ENCODE measurements around the gene GVQW3. TPM values are rescaled to one million over a fixed set of nuclear protein-coding genes. Genes with fewer than 3 reads are reported as not detected.
A peak's percentile ranks its signal among the peaks of the same experiment; 100 is the strongest.

GVQW3 gene
- total and polyA plus RNA-seq, 8 donors: 1.8 to 9.1 (median 3.6) TPM

DNA sequence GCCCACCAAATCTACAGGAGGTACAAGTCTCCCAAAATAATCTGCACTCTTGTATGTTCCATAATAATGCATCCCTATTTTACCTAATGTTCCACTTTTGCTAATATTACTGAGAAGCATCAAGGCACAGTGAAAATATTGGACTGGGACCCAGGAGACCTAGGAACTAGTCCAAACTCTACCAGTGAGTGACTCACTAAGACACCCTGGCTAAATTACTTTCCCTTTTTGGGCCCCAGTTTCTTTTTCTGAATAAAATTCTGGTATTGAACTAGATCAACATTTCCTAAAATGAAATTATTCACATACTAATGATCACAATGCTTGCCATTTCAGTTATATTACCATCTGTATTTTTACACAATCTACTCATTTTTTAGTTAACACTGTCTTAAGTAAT, 19.7 kb upstream of the GVQW3 start:
- TF ChIP-seq, protein P1, sequence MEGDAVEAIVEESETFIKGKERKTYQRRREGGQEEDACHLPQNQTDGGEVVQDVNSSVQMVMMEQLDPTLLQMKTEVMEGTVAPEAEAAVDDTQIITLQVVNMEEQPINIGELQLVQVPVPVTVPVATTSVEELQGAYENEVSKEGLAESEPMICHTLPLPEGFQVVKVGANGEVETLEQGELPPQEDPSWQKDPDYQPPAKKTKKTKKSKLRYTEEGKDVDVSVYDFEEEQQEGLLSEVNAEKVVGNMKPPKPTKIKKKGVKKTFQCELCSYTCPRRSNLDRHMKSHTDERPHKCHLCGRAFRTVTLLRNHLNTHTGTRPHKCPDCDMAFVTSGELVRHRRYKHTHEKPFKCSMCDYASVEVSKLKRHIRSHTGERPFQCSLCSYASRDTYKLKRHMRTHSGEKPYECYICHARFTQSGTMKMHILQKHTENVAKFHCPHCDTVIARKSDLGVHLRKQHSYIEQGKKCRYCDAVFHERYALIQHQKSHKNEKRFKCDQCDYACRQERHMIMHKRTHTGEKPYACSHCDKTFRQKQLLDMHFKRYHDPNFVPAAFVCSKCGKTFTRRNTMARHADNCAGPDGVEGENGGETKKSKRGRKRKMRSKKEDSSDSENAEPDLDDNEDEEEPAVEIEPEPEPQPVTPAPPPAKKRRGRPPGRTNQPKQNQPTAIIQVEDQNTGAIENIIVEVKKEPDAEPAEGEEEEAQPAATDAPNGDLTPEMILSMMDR (IDR thresholded peaks at IDR 0.05): no peak
- peaks cover 0 to 6% (median 0%) of the 10 kb centered on the region in 3 donors for H3K36me3 ChIP-seq
- H3K27ac ChIP-seq: no peak overlapping the region
- no peak overlapping the region for H3K4me3 ChIP-seq
- H3K4me1 ChIP-seq: peaks cover 20 to 36% (median 35%) of the 10 kb centered on the region in 3 donors
- no peaks in the 10 kb centered on the region for H3K9me3 ChIP-seq
- ATAC-seq (no peak), FAIRE-seq (no peak), DNase-seq (no peak)
- intact Hi-C loops (cut with DNase I): no loop called here
- H3K27me3 ChIP-seq: no peaks in the 10 kb centered on the region

DNA sequence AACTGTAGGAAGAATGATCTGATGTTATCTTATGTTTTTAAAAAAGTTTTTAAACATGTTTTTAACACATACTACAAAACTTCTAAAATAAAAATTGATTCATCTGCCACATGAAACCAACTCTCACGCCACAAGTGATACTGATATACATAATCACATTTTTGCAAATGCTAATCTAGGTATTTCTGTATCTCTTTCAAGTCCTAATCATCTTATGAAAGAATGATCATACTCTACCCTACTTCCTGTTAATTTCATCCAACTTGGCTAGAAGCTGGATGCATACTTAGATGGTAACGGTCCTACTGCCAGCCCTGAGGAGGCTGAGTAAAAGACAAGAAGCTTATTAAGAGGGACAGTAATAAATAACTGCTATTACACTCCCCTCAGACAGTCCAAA, 19.3 kb upstream of the GVQW3 start:
- no peak for FAIRE-seq

DNA sequence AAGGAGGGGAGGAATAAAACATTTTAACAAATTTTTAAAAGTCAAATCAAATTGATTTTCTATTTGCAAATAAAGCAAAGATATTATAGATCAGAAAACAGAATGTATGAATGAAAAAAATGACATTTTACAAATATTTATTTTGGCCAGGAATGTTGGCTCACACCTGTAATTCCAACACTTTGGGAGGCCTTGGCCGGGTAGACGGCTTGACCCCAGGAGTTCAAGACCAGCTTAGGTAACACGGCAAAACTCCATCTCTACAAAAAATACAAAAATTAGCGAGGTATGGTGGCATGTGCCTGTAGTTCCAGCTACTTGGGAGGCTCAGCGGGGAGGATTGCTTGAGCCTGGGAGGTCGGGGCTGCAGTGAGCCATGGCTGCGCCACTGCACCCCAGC, 18.4 kb upstream of the GVQW3 start:
- intact Hi-C loops (cut with DNase I): no loop called here
- WGBS, 2 donors: 45 to 47% methylated on average over 7 of the region's 7 CpGs
- no peaks in the 10 kb centered on the region for H3K27me3 ChIP-seq
- peaks cover 0 to 6% (median 0%) of the 10 kb centered on the region in 3 donors for H3K36me3 ChIP-seq
- FAIRE-seq (no peak), ATAC-seq (peak; percentile 41 to 69 (median 47)), DNase-seq (peak in 1 of 6 donors; percentile 39)
- H3K27ac ChIP-seq: peak overlapping the region in 2 of 4 donors; percentile 1 to 34
- H3K4me3 ChIP-seq: no peak overlapping the region
- H3K9me3 ChIP-seq: no peaks in the 10 kb centered on the region
- peaks cover 20 to 47% (median 45%) of the 10 kb centered on the region in 3 donors for H3K4me1 ChIP-seq
- TF ChIP-seq, protein P1 (IDR thresholded peaks at IDR 0.05): no peak

More for the DNA sequence above, 19.3 kb upstream of the GVQW3 start:
- Histone ChIP-seq H3K9me3 (no peaks in the 10 kb centered on the region), H3K27ac (no peak overlapping the region), H3K4me1 (peaks cover 20 to 38% (median 38%) of the 10 kb centered on the region in 3 donors), H3K36me3 (peaks cover 0 to 6% (median 0%) of the 10 kb centered on the region in 3 donors), H3K27me3 (no peaks in the 10 kb centered on the region), H3K4me3 (no peak overlapping the region)
- DNase-seq (no peak), ATAC-seq (no peak)
- TF ChIP-seq, protein P1 (IDR thresholded peaks at IDR 0.05): no peak
- 44 to 46% methylated on average over 2 of the region's 2 CpGs for WGBS, 2 donors
- intact Hi-C loops (cut with DNase I): no loop called here

DNA sequence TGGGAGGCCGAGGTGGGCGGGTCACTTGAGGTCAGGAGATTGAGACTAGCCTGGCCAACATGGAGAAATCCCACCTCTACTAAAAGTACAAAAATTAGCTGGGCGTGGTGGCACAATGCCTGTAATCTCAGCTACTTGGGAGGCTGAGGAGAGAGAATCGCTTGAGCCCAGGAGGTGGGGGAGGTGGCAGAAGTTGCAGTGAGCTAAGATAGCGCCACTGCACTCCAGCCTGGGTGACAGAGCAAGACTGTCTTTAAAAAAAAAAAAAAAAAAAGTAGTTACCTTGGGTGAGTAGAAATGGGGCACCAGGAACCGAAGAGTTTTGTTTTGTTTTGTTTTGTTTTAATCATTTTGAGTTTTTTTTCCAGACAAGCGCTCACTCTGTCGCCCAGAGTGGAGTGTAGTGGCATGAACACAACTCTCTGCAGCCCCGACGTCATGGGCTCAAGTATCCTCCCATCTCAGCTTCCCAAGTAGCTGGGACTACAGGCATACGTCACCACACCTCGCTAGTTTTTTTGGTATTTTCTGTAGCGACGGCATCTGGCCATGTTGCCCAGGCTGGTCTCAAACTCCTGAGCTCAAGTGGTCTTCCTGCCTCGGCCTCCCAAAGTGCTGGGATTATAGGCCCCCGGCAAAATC, 16.0 kb upstream of the GVQW3 start:
- H3K4me1 ChIP-seq: peaks cover 37 to 63% (median 57%) of the 10 kb centered on the region in 3 donors
- ATAC-seq (peak; percentile 33 to 54 (median 46)), DNase-seq (peak in 1 of 6 donors; percentile 38), FAIRE-seq (no peak)
- WGBS, 2 donors: 39 to 43% methylated on average over 16 of the region's 16 CpGs
- H3K36me3 ChIP-seq: peaks cover 0 to 3% (median 0%) of the 10 kb centered on the region in 3 donors
- H3K27me3 ChIP-seq: no peaks in the 10 kb centered on the region
- peak overlapping the region in 3 of 4 donors; percentile 33 to 85 (median 79) for H3K27ac ChIP-seq
- TF ChIP-seq, protein P1 (IDR thresholded peaks at IDR 0.05): no peak
- intact Hi-C loops (cut with DNase I): no loop called here
- H3K9me3 ChIP-seq: no peaks in the 10 kb centered on the region
- no peak overlapping the region for H3K4me3 ChIP-seq

DNA sequence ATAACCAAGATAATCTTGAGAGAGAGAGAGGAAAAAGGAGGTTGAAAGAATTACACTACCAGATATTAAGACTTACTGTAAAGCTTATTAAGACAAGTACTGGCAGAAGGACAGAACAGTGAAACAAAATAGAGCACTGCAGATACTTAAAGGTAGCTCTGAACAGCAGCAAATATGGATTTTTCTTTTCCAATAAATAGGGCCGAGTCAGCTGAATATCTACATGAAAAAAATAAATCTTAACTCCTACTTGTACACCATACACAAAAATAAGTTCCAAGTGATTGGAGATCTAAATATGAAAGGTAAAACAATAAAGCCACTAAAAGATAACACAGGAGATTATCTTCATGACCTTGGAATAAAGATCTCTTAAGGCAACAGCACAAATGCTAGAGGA, 12.6 kb upstream of the GVQW3 start:
- peaks cover 40 to 72% (median 46%) of the 10 kb centered on the region in 3 donors for H3K4me1 ChIP-seq
- H3K4me3 ChIP-seq: no peak overlapping the region
- FAIRE-seq (no peak), ATAC-seq (no peak), DNase-seq (no peak)
- intact Hi-C loops (cut with DNase I): no loop called here
- no peaks in the 10 kb centered on the region for H3K36me3 ChIP-seq
- H3K9me3 ChIP-seq: no peaks in the 10 kb centered on the region
- 17 to 27% methylated on average over 1 of the region's 1 CpG for WGBS, 2 donors
- TF ChIP-seq, protein P1 (IDR thresholded peaks at IDR 0.05): no peak
- no peaks in the 10 kb centered on the region for H3K27me3 ChIP-seq
- peak overlapping the region in 2 of 4 donors; percentile 79 to 85 for H3K27ac ChIP-seq

All from pancreas (tissue), 10 donors.